Measurements from ENCODE around the gene P4HA3.
"Not testable (repeated sequence)": the region's sequence is repeated elsewhere in the genome, so short reads cannot be mapped to it uniquely, and the experiment has no call there.

The P4HA3 gene

DNA sequence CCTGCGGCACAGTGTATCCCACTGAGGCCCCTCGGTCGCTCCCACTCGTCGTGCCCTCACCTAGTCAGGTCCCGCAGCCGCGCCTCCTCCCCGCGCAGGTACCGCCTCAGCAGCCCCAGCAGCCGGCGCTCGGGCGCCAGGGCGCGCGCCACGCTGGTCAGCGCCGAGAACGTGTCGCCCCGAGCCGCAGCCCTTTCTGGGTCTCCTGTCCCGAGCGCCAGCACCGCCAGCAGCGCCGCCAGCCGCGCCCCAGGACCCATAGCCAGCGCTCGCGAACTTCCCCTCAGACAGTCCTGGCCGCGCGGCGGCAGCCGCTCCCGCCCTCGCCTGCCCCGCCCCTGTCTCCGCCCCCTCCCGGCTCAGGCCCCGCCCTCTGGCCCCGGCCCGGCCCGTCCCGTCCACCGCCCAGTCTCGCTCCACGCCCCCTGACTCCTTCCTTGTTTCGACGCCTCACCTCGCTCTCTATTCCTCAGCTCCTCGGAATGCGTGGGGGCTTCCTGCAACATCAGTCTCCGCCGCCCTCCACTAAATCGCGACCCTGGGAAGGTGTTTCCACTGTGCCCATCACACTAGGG is at the start of gene P4HA3:
Gene P4HA3, minus strand, starts transcription at position 289 of the 575 bp plus-strand sequence. Its CDS starts 29 bp downstream, at position 260.
- peaks cover 64% of the 10 kb centered on the region for H3K27me3 ChIP-seq (ENCODE audit: insufficient read depth, low read length)
- H3K36me3 ChIP-seq (ENCODE audit: insufficient read depth, low read depth, low read length): no peaks in the 10 kb centered on the region
- no peak within 1 kb of the TSS for H3K27ac ChIP-seq (ENCODE audit: low read length)
- H3K4me1 ChIP-seq (ENCODE audit: insufficient read depth, low read length): no peaks in the 10 kb centered on the region
- H3K9me3 ChIP-seq (ENCODE audit: insufficient read depth, low read depth, low read length): peaks cover 2% of the 10 kb centered on the region; the same call in 1 of the 2 replicates
- no peak within 1 kb of the TSS for H3K9ac ChIP-seq (ENCODE audit: low read depth, low read length)
- peak within 1 kb of the TSS; percentile 65 for H3K4me3 ChIP-seq (ENCODE audit: low read length)

DNA sequence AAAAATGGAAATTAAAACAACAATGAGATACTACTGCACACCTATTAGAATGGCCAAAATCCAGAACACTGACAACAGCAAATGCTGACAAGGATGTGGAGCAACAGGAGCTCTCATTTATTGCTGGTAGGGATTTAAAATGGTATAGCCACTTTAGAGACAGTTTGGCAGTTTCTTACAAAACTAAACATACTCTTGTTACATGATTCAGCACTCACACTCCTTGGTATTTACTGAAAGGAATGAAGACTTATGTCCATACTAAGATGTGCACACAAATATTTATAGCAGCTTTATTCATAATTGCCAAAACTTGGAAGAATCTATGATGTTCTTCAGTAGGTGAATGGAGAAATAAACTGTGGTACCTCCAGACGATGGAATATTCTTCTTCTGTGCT is 46.0 kb upstream of the P4HA3 start:
- Histone ChIP-seq H3K4me3 (ENCODE audit: low read length) (no peak overlapping the region), H3K9me3 (ENCODE audit: insufficient read depth, low read depth, low read length) (peaks cover 10% of the 10 kb centered on the region), H3K9ac (ENCODE audit: low read depth, low read length) (no peak overlapping the region), H3K36me3 (ENCODE audit: insufficient read depth, low read depth, low read length) (peaks cover 31% of the 10 kb centered on the region), H3K4me1 (ENCODE audit: insufficient read depth, low read length) (no peaks in the 10 kb centered on the region), H3K27me3 (ENCODE audit: insufficient read depth, low read length) (no peaks in the 10 kb centered on the region), H3K27ac (ENCODE audit: low read length) (no peak overlapping the region)

GRCh38 chr11:74355626-74356025 is 44.2 kb upstream of the P4HA3 start:
- H3K36me3 ChIP-seq (ENCODE audit: insufficient read depth, low read depth, low read length): peaks cover 28% of the 10 kb centered on the region
- no peaks in the 10 kb centered on the region for H3K4me1 ChIP-seq (ENCODE audit: insufficient read depth, low read length)
- H3K27ac ChIP-seq (ENCODE audit: low read length): no peak overlapping the region
- H3K4me3 ChIP-seq (ENCODE audit: low read length): no peak overlapping the region
- H3K9me3 ChIP-seq (ENCODE audit: insufficient read depth, low read depth, low read length): peaks cover 6% of the 10 kb centered on the region
- no peak overlapping the region for H3K9ac ChIP-seq (ENCODE audit: low read depth, low read length)
- no peaks in the 10 kb centered on the region for H3K27me3 ChIP-seq (ENCODE audit: insufficient read depth, low read length)

- H3K27ac ChIP-seq (ENCODE audit: low read length): no peak overlapping the region
- no peak overlapping the region for H3K4me3 ChIP-seq (ENCODE audit: low read length)
- no peak overlapping the region for H3K9ac ChIP-seq (ENCODE audit: low read depth, low read length)
- H3K27me3 ChIP-seq (ENCODE audit: insufficient read depth, low read length): no peaks in the 10 kb centered on the region
- no peaks in the 10 kb centered on the region for H3K9me3 ChIP-seq (ENCODE audit: insufficient read depth, low read depth, low read length)
- H3K36me3 ChIP-seq (ENCODE audit: insufficient read depth, low read depth, low read length): peaks cover 13% of the 10 kb centered on the region; the same call in 1 of the 2 replicates
- no peaks in the 10 kb centered on the region for H3K4me1 ChIP-seq (ENCODE audit: insufficient read depth, low read length)
Measured at GRCh38 chr11:74354036-74354435, 42.6 kb upstream of the P4HA3 start.

DNA sequence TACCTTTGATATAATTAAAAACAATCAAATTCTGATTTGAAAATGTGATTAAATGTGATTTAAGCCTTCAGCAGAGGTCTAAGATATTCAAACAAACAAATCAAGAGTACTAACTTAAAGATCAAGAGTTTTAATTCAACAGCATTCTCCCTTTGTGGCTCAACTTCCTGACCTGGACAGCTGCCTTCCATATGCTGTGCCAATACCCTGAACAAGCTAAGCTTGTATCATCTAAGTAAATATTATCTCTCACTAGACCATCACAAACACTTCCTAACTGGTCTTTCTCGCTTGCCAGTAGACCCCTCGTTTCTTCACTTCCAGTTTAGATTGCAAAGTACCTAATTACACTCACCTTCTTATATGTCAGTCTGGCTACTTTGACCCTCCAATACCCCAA is 35.9 kb upstream of the P4HA3 start:
- H3K4me1 ChIP-seq (ENCODE audit: insufficient read depth, low read length): no peaks in the 10 kb centered on the region
- no peaks in the 10 kb centered on the region for H3K9me3 ChIP-seq (ENCODE audit: insufficient read depth, low read depth, low read length)
- H3K36me3 ChIP-seq (ENCODE audit: insufficient read depth, low read depth, low read length): peaks cover 28% of the 10 kb centered on the region
- no peaks in the 10 kb centered on the region for H3K27me3 ChIP-seq (ENCODE audit: insufficient read depth, low read length)
- H3K4me3 ChIP-seq (ENCODE audit: low read length): no peak overlapping the region
- H3K9ac ChIP-seq (ENCODE audit: low read depth, low read length): no peak overlapping the region
- H3K27ac ChIP-seq (ENCODE audit: low read length): no peak overlapping the region

DNA sequence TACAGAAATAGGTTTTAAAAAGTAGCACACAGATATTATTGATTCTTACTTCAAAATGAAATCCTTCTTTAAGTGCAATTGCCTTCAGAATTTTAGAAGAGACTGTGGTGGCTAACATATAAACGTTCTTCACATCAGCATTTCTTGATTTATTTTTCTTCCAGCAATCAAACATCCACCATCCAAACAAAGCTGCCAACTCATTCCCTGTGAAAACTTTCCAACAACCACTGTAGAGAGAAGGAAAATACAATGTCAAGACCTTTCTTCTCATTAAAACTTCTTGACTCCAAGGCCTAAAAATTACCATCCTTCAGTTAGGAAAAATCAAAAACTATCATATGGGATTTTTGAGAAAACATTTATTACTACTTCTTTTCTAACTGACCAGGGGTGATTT is 34.0 kb upstream of the P4HA3 start:
- no peak overlapping the region for H3K9ac ChIP-seq (ENCODE audit: low read depth, low read length)
- H3K9me3 ChIP-seq (ENCODE audit: insufficient read depth, low read depth, low read length): no peaks in the 10 kb centered on the region
- no peaks in the 10 kb centered on the region for H3K27me3 ChIP-seq (ENCODE audit: insufficient read depth, low read length)
- peaks cover 40% of the 10 kb centered on the region for H3K36me3 ChIP-seq (ENCODE audit: insufficient read depth, low read depth, low read length)
- no peaks in the 10 kb centered on the region for H3K4me1 ChIP-seq (ENCODE audit: insufficient read depth, low read length)
- H3K4me3 ChIP-seq (ENCODE audit: low read length): no peak overlapping the region
- no peak overlapping the region for H3K27ac ChIP-seq (ENCODE audit: low read length)

DNA sequence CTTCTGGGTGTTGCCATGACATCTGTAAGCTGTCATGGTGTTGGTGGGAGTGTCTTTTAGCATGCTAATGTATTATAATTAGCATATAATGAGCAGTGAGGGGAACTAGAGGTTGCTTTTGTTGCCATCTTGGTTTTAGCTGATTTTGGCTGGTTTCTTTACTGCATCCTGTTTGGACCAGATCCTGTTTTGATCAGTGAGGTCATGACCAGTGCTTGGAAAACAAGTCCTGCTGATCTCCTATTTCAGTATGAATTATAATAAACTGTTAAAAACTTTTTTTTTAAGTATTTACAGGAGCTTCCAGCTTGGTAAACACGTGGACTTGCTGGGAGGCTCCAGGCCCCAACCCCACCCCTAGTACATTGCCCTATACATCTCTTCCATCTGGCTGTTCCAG is 30.5 kb upstream of the P4HA3 start:
- Histone ChIP-seq H3K27ac (ENCODE audit: low read length) (no peak overlapping the region), H3K4me3 (ENCODE audit: low read length) (no peak overlapping the region), H3K9ac (ENCODE audit: low read depth, low read length) (no peak overlapping the region), H3K4me1 (ENCODE audit: insufficient read depth, low read length) (no peaks in the 10 kb centered on the region), H3K27me3 (ENCODE audit: insufficient read depth, low read length) (no peaks in the 10 kb centered on the region), H3K36me3 (ENCODE audit: insufficient read depth, low read depth, low read length) (peaks cover 66% of the 10 kb centered on the region), H3K9me3 (ENCODE audit: insufficient read depth, low read depth, low read length) (no peaks in the 10 kb centered on the region)

- Histone ChIP-seq H3K9ac (ENCODE audit: low read depth, low read length) (no peak overlapping the region), H3K9me3 (ENCODE audit: insufficient read depth, low read depth, low read length) (no peaks in the 10 kb centered on the region), H3K27me3 (ENCODE audit: insufficient read depth, low read length) (no peaks in the 10 kb centered on the region), H3K4me3 (ENCODE audit: low read length) (no peak overlapping the region), H3K36me3 (ENCODE audit: insufficient read depth, low read depth, low read length) (peaks cover 71% of the 10 kb centered on the region), H3K4me1 (ENCODE audit: insufficient read depth, low read length) (no peaks in the 10 kb centered on the region), H3K27ac (ENCODE audit: low read length) (no peak overlapping the region)
Measured at GRCh38 chr11:74339619-74340018, 28.2 kb upstream of the P4HA3 start.

DNA sequence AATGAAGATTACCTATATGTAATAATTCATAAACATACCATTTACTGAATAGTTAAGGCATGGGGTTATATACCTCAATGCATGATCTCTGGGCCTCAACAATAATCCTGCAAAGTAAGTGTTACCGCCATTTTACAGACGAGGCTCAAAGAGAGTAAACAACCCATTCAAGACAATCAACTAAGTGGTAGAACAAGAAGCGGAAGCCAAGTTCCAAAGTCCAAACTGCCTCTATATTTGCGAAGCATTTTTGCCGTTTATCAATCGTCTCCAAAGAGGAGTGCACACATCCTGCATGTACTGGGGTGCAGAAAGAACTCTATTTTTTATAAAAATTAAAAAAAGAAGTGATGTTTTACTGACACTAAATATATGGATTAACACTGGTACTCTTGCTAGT is 27.5 kb upstream of the P4HA3 start:
- Histone ChIP-seq H3K27me3 (ENCODE audit: insufficient read depth, low read length) (no peaks in the 10 kb centered on the region), H3K9me3 (ENCODE audit: insufficient read depth, low read depth, low read length) (no peaks in the 10 kb centered on the region), H3K27ac (ENCODE audit: low read length) (no peak overlapping the region), H3K36me3 (ENCODE audit: insufficient read depth, low read depth, low read length) (peaks cover 64% of the 10 kb centered on the region), H3K4me3 (ENCODE audit: low read length) (no peak overlapping the region), H3K9ac (ENCODE audit: low read depth, low read length) (no peak overlapping the region), H3K4me1 (ENCODE audit: insufficient read depth, low read length) (no peaks in the 10 kb centered on the region)

- Histone ChIP-seq H3K9me3 (ENCODE audit: insufficient read depth, low read depth, low read length) (no peaks in the 10 kb centered on the region), H3K36me3 (ENCODE audit: insufficient read depth, low read depth, low read length) (peaks cover 32% of the 10 kb centered on the region), H3K4me1 (ENCODE audit: insufficient read depth, low read length) (no peaks in the 10 kb centered on the region), H3K9ac (ENCODE audit: low read depth, low read length) (no peak overlapping the region), H3K4me3 (ENCODE audit: low read length) (no peak overlapping the region), H3K27ac (ENCODE audit: low read length) (no peak overlapping the region), H3K27me3 (ENCODE audit: insufficient read depth, low read length) (no peaks in the 10 kb centered on the region)
Measured at GRCh38 chr11:74333193-74333592, 21.8 kb upstream of the P4HA3 start.

DNA sequence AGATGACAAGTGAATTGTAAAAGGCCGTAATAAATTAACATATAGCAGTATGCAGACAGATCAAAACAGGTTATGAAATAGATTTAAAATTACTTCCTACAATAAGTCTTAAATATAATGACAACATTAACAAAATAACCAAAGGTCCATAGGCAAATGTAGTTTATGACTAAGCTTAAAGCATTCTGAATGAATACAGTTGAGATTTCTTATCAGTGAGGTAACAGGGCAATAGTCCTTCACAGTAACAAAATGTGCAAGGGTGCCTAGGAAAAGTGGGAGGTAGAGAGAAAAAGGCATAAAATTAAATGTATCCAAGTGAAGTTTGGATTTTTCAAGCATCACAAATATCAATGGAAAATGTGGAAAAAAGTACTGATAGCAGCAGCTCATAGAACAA is 20.9 kb upstream of the P4HA3 start:
- no peak overlapping the region for H3K4me3 ChIP-seq (ENCODE audit: low read length)
- no peak overlapping the region for H3K9ac ChIP-seq (ENCODE audit: low read depth, low read length)

DNA sequence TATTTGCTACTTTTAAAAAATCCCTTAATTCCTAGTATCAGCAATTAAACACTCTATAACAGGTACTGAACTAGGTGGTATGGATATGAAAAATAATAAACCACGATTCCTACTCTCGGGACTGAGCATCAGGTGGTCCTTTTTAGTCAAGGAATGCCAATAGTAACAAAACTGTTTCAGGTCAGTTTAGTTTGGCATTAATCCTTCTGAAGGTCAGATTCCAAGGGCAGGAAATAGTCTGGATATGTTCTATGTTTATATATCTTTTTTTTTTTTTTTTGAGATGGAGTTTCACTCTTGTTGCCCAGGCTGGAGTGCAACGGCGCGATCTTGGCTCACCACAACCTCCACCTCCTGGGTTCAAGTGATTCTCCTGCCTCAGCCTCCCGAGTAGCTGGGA is 19.6 kb upstream of the P4HA3 start:
- H3K36me3 ChIP-seq (ENCODE audit: insufficient read depth, low read depth, low read length); H3K27me3 ChIP-seq (ENCODE audit: insufficient read depth, low read length); H3K4me3 ChIP-seq (ENCODE audit: low read length); H3K9me3 ChIP-seq (ENCODE audit: insufficient read depth, low read depth, low read length); H3K27ac ChIP-seq (ENCODE audit: low read length); H3K9ac ChIP-seq (ENCODE audit: low read depth, low read length); H3K4me1 ChIP-seq (ENCODE audit: insufficient read depth, low read length): not testable (repeated sequence)

More for the DNA sequence above, 20.9 kb upstream of the P4HA3 start:
- Histone ChIP-seq H3K9me3 (ENCODE audit: insufficient read depth, low read depth, low read length) (no peaks in the 10 kb centered on the region), H3K4me1 (ENCODE audit: insufficient read depth, low read length) (no peaks in the 10 kb centered on the region), H3K27me3 (ENCODE audit: insufficient read depth, low read length) (no peaks in the 10 kb centered on the region), H3K27ac (ENCODE audit: low read length) (no peak overlapping the region), H3K36me3 (ENCODE audit: insufficient read depth, low read depth, low read length) (peaks cover 23% of the 10 kb centered on the region; the same call in 1 of the 2 replicates)

Data from iPS-20b (cell line).